IPS-18c (cell line): Measurements from ENCODE around the gene GLUD1.
"Not testable (repeated sequence)": the region's sequence is repeated elsewhere in the genome, so short reads cannot be mapped to it uniquely, and the experiment has no call there.

Experiments
- H3K4me3 ChIP-seq: 2 replicates; pipeline ENCODE4 v1.7.0; 2013; ENCODE audit warnings: low read depth, mild to moderate bottlenecking, low read length, moderate library complexity; ENCODE audit not compliant: insufficient read depth
- H3K9me3 ChIP-seq: one replicate; pipeline ENCODE4 v1.6.1; 2013; ENCODE audit warnings: mild to moderate bottlenecking, low read length, moderate library complexity; ENCODE audit not compliant: control insufficient read depth, insufficient read depth

The GLUD1 gene

GRCh38 chr10:87064651-87065050, 30.0 kb downstream of the GLUD1 start:
- Histone ChIP-seq H3K9me3 (no peaks in the 10 kb centered on the region), H3K4me3 (no peak overlapping the region)

- Histone ChIP-seq H3K4me3 (no peak overlapping the region), H3K9me3 (no peaks in the 10 kb centered on the region)
Measured at GRCh38 chr10:87060280-87060928, 34.2 kb downstream of the GLUD1 start.

DNA sequence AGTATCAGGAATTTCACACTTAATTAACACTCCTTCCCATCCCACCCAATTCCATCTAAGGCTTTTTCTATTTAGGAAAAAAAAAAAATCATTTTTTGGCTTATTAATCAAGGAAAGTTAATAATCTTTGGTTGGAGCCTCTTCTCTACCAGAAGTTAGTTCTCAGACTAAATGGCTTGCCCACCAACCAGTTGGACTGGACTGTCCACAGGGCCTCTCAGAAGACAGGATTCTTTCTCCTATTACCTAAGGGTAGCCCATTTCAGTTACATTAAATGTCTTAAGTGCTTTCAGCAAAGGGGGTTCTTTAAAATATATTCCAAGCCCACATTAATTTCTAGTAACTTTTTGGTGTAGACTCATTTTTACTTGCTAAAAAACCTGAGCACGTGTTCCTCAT, 35.2 kb downstream of the GLUD1 start:
- H3K4me3 ChIP-seq = no peak overlapping the region
- no peaks in the 10 kb centered on the region for H3K9me3 ChIP-seq

GRCh38 chr10:87058171-87058570, 36.5 kb downstream of the GLUD1 start:
- Histone ChIP-seq H3K9me3 (no peaks in the 10 kb centered on the region), H3K4me3 (no peak overlapping the region)

GRCh38 chr10:87054373-87055295, 40.0 kb downstream of the GLUD1 start:
- no peaks in the 10 kb centered on the region for H3K9me3 ChIP-seq
- H3K4me3 ChIP-seq = no peak overlapping the region

GRCh38 chr10:87053577-87054181, 41.0 kb downstream of the GLUD1 start:
- no peaks in the 10 kb centered on the region for H3K9me3 ChIP-seq
- no peak overlapping the region for H3K4me3 ChIP-seq

DNA sequence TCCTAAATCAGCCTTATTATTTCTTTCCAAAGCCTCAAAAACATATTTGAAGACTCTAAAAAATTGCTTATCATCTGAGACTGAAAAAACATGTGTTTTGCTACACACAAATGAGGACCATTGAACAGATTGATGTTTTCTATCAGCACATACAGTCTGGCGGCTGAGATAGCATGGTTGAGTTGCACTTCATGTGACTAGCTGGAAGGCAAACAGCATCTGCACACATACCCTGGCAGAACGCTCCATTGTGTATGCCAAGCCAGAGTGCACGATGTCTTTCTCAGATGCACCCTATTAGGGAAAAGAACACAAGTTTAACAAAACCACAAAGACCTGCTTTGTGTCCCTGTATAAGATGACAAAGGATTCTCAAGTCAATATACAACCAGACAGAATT, 41.5 kb downstream of the GLUD1 start:
- Histone ChIP-seq H3K9me3 (no peaks in the 10 kb centered on the region), H3K4me3 (no peak overlapping the region)

DNA sequence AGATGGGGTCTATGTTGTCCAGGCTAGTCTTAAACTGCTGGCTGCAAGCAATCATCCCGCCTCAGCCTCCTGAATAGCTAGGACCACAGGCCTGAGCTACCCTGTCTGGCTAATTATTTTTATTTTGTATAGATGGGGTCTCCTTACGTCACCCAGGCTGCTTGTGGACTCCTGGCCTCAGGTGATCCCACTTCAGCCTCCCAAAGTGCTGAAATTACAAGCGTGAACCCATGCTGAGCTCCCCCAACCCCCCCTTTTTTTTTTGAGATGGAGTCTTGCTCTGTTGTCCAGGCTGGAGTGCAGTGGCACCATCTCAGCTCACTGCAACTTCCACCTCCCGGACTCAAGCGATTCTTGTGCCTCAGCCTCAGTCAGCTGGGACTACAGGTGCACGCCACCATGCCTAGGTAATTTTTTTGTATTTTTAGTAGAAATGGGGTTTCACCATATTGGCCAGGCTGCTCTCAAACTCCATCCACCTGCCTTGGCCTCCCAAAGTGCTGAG, 49.2 kb downstream of the GLUD1 start:
- Histone ChIP-seq H3K4me3 (no peak overlapping the region), H3K9me3 (no peaks in the 10 kb centered on the region)

GRCh38 chr10:87043579-87043978, 51.1 kb downstream of the GLUD1 start:
- H3K9me3 ChIP-seq, H3K4me3 ChIP-seq: not testable (repeated sequence)

GRCh38 chr10:87038786-87039185, 55.9 kb downstream of the GLUD1 start:
- Histone ChIP-seq H3K9me3 (peaks cover 2% of the 10 kb centered on the region), H3K4me3 (no peak overlapping the region)

DNA sequence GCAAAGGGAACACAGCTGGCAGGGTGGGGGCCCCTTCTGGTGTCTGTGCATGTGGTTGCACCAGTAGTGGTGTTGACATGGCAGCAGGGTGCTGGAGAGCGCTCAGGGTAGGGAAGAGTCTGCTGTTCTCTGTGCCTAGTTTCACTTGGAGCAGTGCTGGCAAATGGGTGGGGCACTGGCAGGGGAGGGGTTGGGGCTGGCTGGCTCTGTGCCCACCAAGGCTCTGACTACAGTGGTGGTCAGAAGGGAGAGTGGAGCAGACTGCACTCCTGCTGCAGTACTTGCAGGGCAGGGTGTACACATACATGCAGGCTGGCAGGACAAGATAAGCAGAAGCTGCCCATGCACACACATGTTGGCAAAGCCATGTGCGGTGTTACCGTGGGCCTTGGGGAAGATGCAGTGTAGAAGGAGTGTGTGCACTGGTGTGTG, 56.3 kb downstream of the GLUD1 start:
- Histone ChIP-seq H3K4me3 (no peak overlapping the region), H3K9me3 (peaks cover 2% of the 10 kb centered on the region)

- no peak overlapping the region for H3K4me3 ChIP-seq
- peaks cover 2% of the 10 kb centered on the region for H3K9me3 ChIP-seq
Measured at GRCh38 chr10:87036623-87037022, 58.0 kb downstream of the GLUD1 start.

- H3K4me3 ChIP-seq = no peak overlapping the region
- H3K9me3 ChIP-seq = peaks cover 3% of the 10 kb centered on the region
Measured at GRCh38 chr10:87030912-87031635, 63.6 kb downstream of the GLUD1 start.

DNA sequence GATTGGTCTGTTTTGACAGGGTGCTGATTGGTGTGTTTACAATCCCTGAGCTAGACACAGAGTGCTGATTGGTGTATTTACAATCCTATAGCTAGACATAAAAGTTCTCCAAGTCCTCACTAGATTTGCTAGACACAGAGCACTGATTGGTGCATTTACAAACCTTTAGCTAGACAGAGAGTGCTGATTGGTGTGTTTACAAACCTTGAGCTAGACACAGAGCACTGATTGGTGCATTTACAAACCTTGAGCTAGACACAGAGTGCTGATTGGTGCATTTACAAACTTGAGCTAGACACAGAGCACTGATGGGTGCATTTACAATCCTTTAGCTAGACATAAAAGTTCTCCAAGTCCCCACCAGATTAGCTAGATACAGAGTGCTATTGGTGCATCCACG, 64.2 kb downstream of the GLUD1 start:
- H3K4me3 ChIP-seq, H3K9me3 ChIP-seq: not testable (repeated sequence)

DNA sequence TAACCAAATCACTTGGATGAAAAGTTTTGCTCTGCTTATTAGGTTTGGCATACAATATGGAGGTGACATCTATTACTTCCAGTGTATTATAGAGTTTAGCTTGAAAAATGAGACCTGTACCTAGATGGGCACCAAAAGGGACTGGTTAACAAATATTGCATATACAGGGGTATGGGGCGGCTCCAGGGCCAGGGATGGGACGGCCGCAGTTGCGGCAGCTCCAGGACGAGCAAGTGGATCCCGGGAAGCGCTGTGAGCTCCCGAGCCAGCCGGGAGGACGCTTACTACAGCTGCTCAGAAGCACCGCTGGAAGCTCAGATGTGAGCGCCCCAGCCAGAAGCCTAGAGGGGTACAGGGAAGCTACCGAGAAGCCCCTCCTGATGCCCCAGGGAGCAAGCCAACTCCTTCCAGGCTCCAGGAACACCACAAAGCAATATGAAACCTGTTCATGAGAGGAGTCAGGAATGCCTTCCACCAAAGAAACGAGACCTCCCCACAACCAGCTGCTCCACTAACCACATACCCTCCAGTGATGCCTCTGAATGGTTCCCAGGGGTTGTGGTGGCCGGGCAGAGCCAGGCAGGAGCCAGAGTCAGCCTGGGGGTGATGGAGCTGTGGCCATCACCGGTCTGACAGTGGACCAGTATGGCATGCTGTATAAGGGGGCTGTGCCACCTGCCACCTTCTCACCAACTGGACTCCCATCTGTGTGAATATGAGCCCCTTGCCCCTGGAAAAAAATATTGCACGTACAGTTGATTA, 67.7 kb downstream of the GLUD1 start:
- not testable (repeated sequence) for H3K4me3 ChIP-seq, H3K9me3 ChIP-seq

DNA sequence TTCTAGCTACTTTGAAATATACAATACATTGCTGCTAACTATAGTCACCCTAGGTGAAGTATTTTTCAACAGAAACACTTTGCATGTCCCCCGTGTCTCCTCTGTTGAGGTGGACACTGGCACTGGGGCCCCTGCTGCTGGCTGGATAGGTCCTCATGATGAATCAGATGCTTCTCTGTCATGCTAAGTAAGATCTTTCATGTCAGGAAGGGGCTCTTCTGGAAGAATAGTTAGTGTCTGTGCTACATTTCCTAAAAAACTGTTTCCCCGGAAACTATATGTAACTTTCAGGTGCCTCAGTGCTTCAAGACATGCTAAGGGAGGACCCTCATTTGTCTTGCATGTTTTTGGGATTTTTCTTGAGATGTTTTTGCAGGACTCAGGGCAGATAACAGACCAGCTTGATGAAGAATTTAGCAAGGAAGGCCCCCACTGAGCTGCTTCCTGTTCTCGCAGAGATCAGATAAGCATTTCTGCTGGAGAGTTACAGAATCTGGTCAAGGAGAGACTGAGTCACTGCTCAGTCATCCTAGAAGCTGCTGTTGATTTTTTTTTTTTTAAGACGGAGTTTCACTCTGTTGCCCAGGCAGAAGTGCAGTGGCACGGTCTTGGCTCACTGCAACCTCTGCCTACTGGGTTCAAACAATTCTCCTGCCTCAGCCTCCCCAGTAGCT, 69.2 kb downstream of the GLUD1 start:
- H3K9me3 ChIP-seq, H3K4me3 ChIP-seq: not testable (repeated sequence)
